Measurements from ENCODE around the gene HMGCS2.

DNA sequence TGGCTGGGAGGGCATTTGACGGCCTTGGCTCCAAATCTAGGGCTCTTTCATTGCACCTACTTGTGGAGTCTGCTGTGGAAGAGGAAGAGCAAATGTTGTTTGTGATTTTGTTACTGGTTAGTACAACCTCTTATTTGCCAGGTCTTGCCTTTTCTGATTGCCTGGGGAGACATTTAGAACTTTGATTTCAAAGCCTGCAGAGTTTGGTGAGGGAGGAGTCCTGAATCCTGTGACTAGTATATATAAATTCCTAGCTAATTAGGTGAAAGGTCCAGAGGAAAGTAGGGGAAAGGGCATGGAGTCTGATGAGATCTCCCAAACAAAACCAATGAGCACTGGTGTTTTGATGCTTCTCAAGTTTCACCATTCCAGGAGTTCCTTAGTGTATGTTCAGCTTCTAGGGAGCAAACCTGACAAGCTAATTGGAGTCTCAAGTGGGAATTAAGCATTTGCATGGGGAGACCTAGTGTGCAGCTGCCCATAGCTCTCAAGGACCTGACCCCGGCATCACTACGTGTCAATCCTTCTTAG is 5.1 kb upstream of the HMGCS2 start:
- TF ChIP-seq, protein P1, sequence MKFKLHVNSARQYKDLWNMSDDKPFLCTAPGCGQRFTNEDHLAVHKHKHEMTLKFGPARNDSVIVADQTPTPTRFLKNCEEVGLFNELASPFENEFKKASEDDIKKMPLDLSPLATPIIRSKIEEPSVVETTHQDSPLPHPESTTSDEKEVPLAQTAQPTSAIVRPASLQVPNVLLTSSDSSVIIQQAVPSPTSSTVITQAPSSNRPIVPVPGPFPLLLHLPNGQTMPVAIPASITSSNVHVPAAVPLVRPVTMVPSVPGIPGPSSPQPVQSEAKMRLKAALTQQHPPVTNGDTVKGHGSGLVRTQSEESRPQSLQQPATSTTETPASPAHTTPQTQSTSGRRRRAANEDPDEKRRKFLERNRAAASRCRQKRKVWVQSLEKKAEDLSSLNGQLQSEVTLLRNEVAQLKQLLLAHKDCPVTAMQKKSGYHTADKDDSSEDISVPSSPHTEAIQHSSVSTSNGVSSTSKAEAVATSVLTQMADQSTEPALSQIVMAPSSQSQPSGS (IDR thresholded peaks at IDR 0.05; ENCODE audit: low read length), result no peak
- TF ChIP-seq, protein P2, sequence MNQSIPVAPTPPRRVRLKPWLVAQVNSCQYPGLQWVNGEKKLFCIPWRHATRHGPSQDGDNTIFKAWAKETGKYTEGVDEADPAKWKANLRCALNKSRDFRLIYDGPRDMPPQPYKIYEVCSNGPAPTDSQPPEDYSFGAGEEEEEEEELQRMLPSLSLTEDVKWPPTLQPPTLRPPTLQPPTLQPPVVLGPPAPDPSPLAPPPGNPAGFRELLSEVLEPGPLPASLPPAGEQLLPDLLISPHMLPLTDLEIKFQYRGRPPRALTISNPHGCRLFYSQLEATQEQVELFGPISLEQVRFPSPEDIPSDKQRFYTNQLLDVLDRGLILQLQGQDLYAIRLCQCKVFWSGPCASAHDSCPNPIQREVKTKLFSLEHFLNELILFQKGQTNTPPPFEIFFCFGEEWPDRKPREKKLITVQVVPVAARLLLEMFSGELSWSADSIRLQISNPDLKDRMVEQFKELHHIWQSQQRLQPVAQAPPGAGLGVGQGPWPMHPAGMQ (IDR thresholded peaks at IDR 0.05; ENCODE audit: borderline replicate concordance), result no peak
- no peak for TF ChIP-seq BACH1 (IDR thresholded peaks at IDR 0.05; ENCODE audit: borderline replicate concordance)
- no peak for TF ChIP-seq KDM1A (IDR thresholded peaks at IDR 0.05; ENCODE audit: borderline replicate concordance)
- TF ChIP-seq REST (IDR thresholded peaks at IDR 0.05; ENCODE audit: low read depth, low read length), result no peak
- TF ChIP-seq, protein P3, sequence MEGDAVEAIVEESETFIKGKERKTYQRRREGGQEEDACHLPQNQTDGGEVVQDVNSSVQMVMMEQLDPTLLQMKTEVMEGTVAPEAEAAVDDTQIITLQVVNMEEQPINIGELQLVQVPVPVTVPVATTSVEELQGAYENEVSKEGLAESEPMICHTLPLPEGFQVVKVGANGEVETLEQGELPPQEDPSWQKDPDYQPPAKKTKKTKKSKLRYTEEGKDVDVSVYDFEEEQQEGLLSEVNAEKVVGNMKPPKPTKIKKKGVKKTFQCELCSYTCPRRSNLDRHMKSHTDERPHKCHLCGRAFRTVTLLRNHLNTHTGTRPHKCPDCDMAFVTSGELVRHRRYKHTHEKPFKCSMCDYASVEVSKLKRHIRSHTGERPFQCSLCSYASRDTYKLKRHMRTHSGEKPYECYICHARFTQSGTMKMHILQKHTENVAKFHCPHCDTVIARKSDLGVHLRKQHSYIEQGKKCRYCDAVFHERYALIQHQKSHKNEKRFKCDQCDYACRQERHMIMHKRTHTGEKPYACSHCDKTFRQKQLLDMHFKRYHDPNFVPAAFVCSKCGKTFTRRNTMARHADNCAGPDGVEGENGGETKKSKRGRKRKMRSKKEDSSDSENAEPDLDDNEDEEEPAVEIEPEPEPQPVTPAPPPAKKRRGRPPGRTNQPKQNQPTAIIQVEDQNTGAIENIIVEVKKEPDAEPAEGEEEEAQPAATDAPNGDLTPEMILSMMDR (IDR thresholded peaks at IDR 0.05 in 2 of 3, conservative IDR thresholded peaks at IDR 0.05 in 1 of 3; ENCODE audit: control insufficient read depth in 2 of 3, extremely low read depth in 1 of 3, insufficient read depth in 1 of 3, low read depth in 3 of 3, low read length in 3 of 3), result no peak
- no peak for TF ChIP-seq CEBPZ (IDR thresholded peaks at IDR 0.05; ENCODE audit: low read depth, low read length)
- TF ChIP-seq MTA2 (IDR thresholded peaks at IDR 0.05; ENCODE audit: low read depth), result no peak
- no peak for TF ChIP-seq SKIL (IDR thresholded peaks at IDR 0.05; ENCODE audit: low read depth, poor library complexity, severe bottlenecking)
- TF ChIP-seq SP1 (IDR thresholded peaks at IDR 0.05; ENCODE audit: low read depth, low read length), result no peak
- no peak for TF ChIP-seq ZNF207 (IDR thresholded peaks at IDR 0.05; ENCODE audit: borderline replicate concordance)
- TF ChIP-seq JUND (IDR thresholded peaks at IDR 0.05; ENCODE audit: low read depth, low read length), result no peak
